ENCODE results near the gene NECTIN1. TPM values are rescaled to one million over a fixed set of nuclear protein-coding genes. Genes with fewer than 3 reads are reported as not detected.

Gene NECTIN1
- total RNA-seq, 1 experiment from 2014 or later: 1.1 TPM

- in situ Hi-C loops (cut with HindIII; ENCODE audit: low pct_unique_long_range_greater_than_20kb, low sequenced_read_pairs): no loop called here
- no peak for DNase-seq (ENCODE audit: low read depth)
Measured at GRCh38 chr11:119720311-119720913, 8.6 kb downstream of the NECTIN1 start.

DNA sequence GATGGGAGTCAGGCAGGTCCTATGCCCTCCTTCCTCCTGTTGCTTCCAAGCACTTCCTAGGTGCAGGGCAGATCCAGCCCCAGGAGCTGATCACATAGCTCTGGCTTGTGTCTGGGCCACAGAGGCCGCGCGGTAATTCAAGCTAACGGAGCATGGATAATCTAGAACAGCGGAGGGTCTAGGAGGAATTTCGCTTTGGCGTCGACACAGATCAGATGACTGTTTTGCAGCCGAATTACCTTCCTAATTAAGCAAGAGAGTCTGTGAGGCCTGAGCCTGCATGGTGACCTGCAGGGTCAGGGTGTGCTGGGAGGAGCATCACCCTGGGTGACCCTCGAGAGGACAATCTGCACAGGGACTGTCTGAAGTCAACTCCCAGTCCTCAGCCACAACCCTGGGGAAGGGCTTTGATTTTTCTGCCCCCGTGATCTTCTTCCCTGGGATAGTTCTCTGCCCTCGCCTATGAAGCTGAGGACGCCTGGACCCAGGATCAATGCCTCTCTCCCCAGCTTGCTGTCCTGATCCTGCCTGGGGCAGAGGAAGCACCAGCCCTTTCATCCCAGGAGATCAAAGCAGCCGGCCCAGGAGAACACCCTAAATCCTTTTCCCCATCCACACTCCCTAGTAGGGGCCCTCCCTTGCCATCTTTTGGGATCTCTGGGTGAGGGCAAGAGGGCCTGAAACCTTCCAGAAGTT is 11.0 kb downstream of the NECTIN1 start:
- DNase-seq (ENCODE audit: low read depth): no peak
- in situ Hi-C loops (cut with HindIII; ENCODE audit: low pct_unique_long_range_greater_than_20kb, low sequenced_read_pairs): no loop called here

- DNase-seq (ENCODE audit: low read depth): no peak
- in situ Hi-C loops (cut with HindIII; ENCODE audit: low pct_unique_long_range_greater_than_20kb, low sequenced_read_pairs): no loop called here
Measured at GRCh38 chr11:119716582-119717498, 12.2 kb downstream of the NECTIN1 start.

DNA sequence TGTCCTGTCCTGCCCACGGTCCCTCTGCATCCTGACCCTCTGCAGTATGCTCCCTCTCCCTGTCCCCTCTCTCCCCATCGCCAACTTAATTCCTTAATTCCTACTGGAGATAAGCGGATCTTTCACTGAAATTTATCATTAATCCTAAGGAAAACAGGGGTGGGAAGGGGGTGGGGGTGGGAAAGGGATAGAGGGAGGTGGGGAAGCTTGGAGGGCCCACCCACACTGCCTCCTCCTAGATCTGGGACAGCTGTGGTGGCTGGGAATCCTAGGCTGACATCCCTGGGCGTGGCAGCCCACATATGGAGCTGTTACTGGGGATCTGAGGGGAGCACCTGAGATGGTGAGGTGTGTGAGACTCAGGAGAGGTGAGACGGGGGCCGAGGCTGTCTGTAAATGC is 14.4 kb downstream of the NECTIN1 start:
- no peak for DNase-seq (ENCODE audit: low read depth)
- in situ Hi-C loops (cut with HindIII; ENCODE audit: low pct_unique_long_range_greater_than_20kb, low sequenced_read_pairs): no loop called here

DNA sequence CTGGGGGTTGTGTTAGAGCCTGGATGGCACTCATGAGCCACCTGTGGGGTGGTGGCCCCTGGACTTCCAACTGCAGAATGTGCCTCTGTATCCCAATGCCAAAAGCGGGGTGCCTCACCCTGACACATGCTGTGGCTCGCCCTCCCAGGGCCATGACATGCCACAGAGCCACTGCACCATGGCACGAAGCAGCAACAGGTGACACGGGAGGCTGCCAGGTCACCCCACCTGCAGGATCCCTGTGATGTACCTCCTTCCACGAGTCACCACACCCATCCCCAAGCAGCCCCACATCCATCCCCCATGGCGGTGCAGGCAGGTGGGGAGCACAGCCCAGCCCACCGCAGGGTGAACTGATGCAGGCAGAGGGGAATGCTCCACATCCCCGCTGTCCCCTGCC is 14.8 kb downstream of the NECTIN1 start:
- in situ Hi-C loops (cut with HindIII; ENCODE audit: low pct_unique_long_range_greater_than_20kb, low sequenced_read_pairs): no loop called here
- DNase-seq (ENCODE audit: low read depth): no peak

DNA sequence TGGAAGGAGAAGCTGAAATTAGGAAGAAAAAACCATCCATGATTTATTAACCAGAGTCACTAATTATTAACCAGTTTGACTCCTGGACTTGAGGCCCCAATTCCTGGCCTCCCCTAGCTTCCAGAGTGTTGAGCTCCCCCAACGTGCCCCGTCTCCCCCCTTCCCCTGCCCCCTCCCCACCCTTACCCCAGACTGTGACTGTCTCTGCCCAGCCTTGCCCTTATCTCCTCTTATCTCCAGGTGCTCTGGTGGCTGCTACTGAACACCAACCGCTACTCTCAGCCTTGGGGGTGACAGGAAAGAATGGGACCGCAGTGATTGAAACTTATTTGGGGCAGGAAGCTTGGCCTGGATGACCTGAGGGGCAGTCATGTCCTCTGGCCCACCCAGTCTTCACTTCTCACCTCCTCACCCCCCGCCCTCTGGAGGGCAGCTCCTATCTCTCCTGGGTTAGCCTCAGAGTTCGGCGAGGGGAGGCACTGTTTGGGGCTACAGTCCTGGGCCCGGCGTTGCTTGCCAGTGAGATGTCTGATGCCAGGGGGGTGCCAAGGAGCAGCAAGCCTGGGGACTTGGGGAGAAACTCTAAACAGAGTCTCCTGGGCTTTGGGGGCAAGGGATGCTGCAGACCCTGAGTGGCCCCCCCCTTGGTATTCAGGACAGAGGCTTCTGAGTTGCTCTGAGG is 15.5 kb downstream of the NECTIN1 start:
- DNase-seq (ENCODE audit: low read depth): no peak
- in situ Hi-C loops (cut with HindIII; ENCODE audit: low pct_unique_long_range_greater_than_20kb, low sequenced_read_pairs): no loop called here

GRCh38 chr11:119712459-119713358 is 16.3 kb downstream of the NECTIN1 start:
- in situ Hi-C loops (cut with HindIII; ENCODE audit: low pct_unique_long_range_greater_than_20kb, low sequenced_read_pairs): no loop called here
- DNase-seq (ENCODE audit: low read depth): no peak

DNA sequence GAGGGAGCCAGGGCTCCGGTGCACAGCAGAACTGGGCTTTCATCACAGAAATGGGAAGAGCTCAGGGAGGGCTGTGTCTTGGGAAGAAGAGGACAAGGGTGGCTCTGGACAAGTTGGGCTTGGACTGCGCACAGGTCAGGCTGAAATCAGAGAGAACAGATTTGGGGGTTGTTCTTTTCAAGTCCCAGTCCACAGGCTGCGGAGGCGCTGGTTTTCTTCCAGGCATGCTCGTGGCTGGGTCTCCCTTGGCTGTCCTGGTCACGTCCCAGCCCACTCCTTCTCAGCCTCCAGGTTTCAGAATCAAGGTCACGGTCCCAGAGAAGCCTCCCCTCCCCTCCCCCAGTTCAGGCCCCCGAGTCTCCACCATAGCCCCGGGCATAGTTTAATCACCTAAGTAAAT is 17.0 kb downstream of the NECTIN1 start:
- in situ Hi-C loops (cut with HindIII; ENCODE audit: low pct_unique_long_range_greater_than_20kb, low sequenced_read_pairs): no loop called here
- DNase-seq (ENCODE audit: low read depth): no peak

DNA sequence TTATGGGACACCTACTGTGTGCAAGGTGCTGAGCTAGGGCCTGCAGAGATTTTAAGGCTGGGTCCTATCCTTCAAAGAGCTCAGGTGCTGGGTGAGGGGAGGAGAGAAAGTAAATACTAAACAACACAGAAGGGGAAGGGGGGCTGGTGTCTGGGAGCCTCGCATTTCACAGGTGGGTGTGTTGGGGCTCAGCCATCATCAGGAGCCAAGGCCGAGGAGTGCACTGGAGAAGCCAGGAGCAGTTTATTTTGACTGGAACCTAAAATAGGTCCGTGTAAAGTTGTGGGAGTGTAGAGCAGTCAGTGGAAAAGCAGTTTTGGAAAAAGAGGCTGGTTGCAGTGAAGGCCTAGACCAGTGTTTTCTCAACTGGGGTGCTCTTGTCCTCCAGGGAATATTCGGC is 17.5 kb downstream of the NECTIN1 start:
- in situ Hi-C loops (cut with HindIII; ENCODE audit: low pct_unique_long_range_greater_than_20kb, low sequenced_read_pairs): no loop called here
- DNase-seq (ENCODE audit: low read depth): no peak

GRCh38 chr11:119710417-119710816 is 18.6 kb downstream of the NECTIN1 start:
- no peak for DNase-seq (ENCODE audit: low read depth)
- in situ Hi-C loops (cut with HindIII; ENCODE audit: low pct_unique_long_range_greater_than_20kb, low sequenced_read_pairs): no loop called here

- in situ Hi-C loops (cut with HindIII; ENCODE audit: low pct_unique_long_range_greater_than_20kb, low sequenced_read_pairs): no loop called here
- no peak for DNase-seq (ENCODE audit: low read depth)
Measured at GRCh38 chr11:119709638-119710346, 19.2 kb downstream of the NECTIN1 start.

DNA sequence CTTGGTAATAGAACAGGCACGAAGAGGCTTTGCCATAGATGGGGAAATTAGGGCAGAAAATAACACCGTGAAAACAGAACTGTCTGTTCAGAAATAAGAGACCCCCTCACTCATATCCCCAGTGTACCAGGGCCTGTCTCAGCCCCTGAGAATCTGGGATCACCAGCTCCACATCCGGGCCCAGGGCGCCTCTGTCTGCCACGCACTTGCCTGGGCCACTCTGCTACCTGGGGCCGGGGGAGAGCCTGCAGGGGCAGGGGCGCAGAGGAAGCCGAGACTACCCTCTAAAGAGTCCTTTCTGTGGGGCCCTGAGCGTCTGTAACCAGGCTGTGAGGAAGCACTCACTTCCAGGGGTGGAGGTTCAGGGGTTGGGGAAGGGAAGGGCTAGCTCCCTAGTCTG is 19.8 kb downstream of the NECTIN1 start:
- no peak for DNase-seq (ENCODE audit: low read depth)
- in situ Hi-C loops (cut with HindIII; ENCODE audit: low pct_unique_long_range_greater_than_20kb, low sequenced_read_pairs): no loop called here

- DNase-seq (ENCODE audit: low read depth): no peak
- in situ Hi-C loops (cut with HindIII; ENCODE audit: low pct_unique_long_range_greater_than_20kb, low sequenced_read_pairs): no loop called here
Measured at GRCh38 chr11:119708384-119708783, 20.6 kb downstream of the NECTIN1 start.

GRCh38 chr11:119706887-119707286 is 22.1 kb downstream of the NECTIN1 start:
- DNase-seq (ENCODE audit: low read depth): no peak
- in situ Hi-C loops (cut with HindIII; ENCODE audit: low pct_unique_long_range_greater_than_20kb, low sequenced_read_pairs): no loop called here

GRCh38 chr11:119706029-119706428 is 23.0 kb downstream of the NECTIN1 start:
- in situ Hi-C loops (cut with HindIII; ENCODE audit: low pct_unique_long_range_greater_than_20kb, low sequenced_read_pairs): no loop called here
- no peak for DNase-seq (ENCODE audit: low read depth)

GRCh38 chr11:119705362-119705761 is 23.6 kb downstream of the NECTIN1 start:
- DNase-seq (ENCODE audit: low read depth): no peak
- in situ Hi-C loops (cut with HindIII; ENCODE audit: low pct_unique_long_range_greater_than_20kb, low sequenced_read_pairs): no loop called here

DNA sequence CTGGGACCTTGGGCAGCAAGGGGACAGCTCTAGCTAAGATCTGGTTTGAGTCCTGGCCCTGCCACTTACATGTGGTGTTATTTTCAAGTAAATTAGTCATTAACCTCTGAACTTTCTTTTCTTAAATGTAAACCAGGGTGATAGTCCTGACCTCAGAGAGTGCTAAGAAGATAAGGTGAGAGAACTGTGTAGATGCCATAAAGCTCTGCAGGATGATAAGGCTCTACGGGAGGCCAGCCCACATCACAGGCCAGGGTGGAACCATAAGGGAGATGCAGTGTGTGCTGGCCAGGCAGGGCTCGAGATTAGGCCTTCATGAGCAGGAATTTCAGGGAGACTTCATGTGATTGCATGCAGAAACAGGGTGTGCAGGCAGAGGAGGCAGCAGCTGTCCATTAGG is 24.2 kb downstream of the NECTIN1 start:
- in situ Hi-C loops (cut with HindIII; ENCODE audit: low pct_unique_long_range_greater_than_20kb, low sequenced_read_pairs): no loop called here
- DNase-seq (ENCODE audit: low read depth): no peak

Data from Caki2 (cell line).